A549 (cell line): ENCODE results near the gene RDH5. TPM values are rescaled to one million over a fixed set of nuclear protein-coding genes. Genes with fewer than 3 reads are reported as not detected.

ENCODE experiments used
- ATAC-seq, 2 experiments: fragments of 200-7000 bp in 1 of 2; fragments of >200 bp in 1 of 2; cut with Nextera tagmentation in 1 of 2; cut with Tn5 transposase in 1 of 2; 3 replicates each; pipeline versions ENCODE4 v1.8.0 to v1.9.1; 2018 to 2020; ENCODE audit warnings: mild to moderate bottlenecking in 1 of 2, moderate library complexity in 1 of 2
- CTCF ChIA-PET: fragments of 300-600 bp; sonication (Branson Sonifier 250); formaldehyde crosslinking; extraction: SDS; loops from one replicate; lab custom pipeline; 2021; ENCODE audit warnings: antibody characterized with exemption, inconsistent platforms; lab: Yijun Ruan, JAX
- POLR2A ChIA-PET: fragments of 350-600 bp; formaldehyde crosslinking; extraction: SDS; loops from one replicate; lab custom pipeline; 2021; ENCODE audit warnings: antibody characterized with exemption, inconsistent platforms; lab: Yijun Ruan, JAX
- DNase-seq, 2 experiments: peaks; one replicate each; pipeline versions ENCODE4 v3.0.0 to v3.0.0-alpha.2; 2011 to 2016; ENCODE audit warnings: low read depth in 1 of 2, low spot score in 1 of 2
- FAIRE-seq: peaks from 2 replicates; lab custom pipeline; 2011; peaks lifted over from hg19 to GRCh38; lab: Jason Lieb, UNC
- H3K27ac ChIP-seq, 2 experiments: fragments of >200 bp; sonication (Bioruptor Twin); formaldehyde crosslinking; 3 replicates each; pipeline ENCODE4 v1.5.1; 2016 to 2017
- H3K4me1 ChIP-seq: fragments of >200 bp; sonication (Bioruptor Twin); formaldehyde crosslinking; 3 replicates; pipeline ENCODE4 v1.6.1; 2016
- H3K4me2 ChIP-seq: fragments of >200 bp; sonication (Bioruptor Twin); formaldehyde crosslinking; 3 replicates; pipeline ENCODE4 v1.6.1; 2016
- H3K4me3 ChIP-seq: fragments of >200 bp; sonication (Bioruptor Twin); formaldehyde crosslinking; 3 replicates; pipeline ENCODE4 v1.5.1; 2016
- H3K9me3 ChIP-seq: fragments of >200 bp; sonication (Bioruptor Twin); formaldehyde crosslinking; 3 replicates; pipeline ENCODE4 v1.6.1; 2016
- BCL3 ChIP-seq: fragments of >200 bp; sonication (Bioruptor Twin); formaldehyde crosslinking; IDR thresholded peaks from 3 replicates; pipeline ENCODE4 v1.6.1; 2016
- CBX2 ChIP-seq: fragments of 200-600 bp; sonication (generic); IDR thresholded peaks from 2 replicates; pipeline ENCODE4 v1.6.1; 2016; ENCODE audit warnings: low read depth, mild to moderate bottlenecking, borderline replicate concordance
- CEBPB ChIP-seq, 2 experiments: fragments of >200 bp in 1 of 2; sonication (Bioruptor Twin) in 1 of 2; formaldehyde crosslinking in 1 of 2; IDR thresholded peaks; 2 replicates each; pipeline ENCODE4 v1.6.1; 2012 to 2016
- EHMT2 ChIP-seq: fragments of 200-600 bp; sonication (generic); IDR thresholded peaks from 2 replicates; pipeline ENCODE4 v1.6.1; 2016; ENCODE audit warnings: antibody characterized with exemption, low read depth, mild to moderate bottlenecking, moderate library complexity
- EP300 ChIP-seq, 2 experiments: fragments of >200 bp; sonication (Bioruptor Twin); formaldehyde crosslinking; IDR thresholded peaks; 2 replicates in 1 of 2; 3 replicates in 1 of 2; pipeline ENCODE4 v1.6.1; 2016 to 2017
- ESRRA ChIP-seq: fragments of 150-350 bp; IDR thresholded peaks from 2 replicates; pipeline ENCODE4 v1.6.1; 2014; ENCODE audit warnings: mild to moderate bottlenecking, low read length, borderline replicate concordance
- FOSB ChIP-seq: fragments of 250-450 bp; sonication (Bioruptor Pico); IDR thresholded peaks from 2 replicates; pipeline ENCODE4 v1.5.0; 2020; ENCODE audit warnings: mild to moderate bottlenecking, moderate library complexity
- GATA3 ChIP-seq: IDR thresholded peaks from 2 replicates; pipeline ENCODE4 v1.6.1; 2012; ENCODE audit warnings: borderline replicate concordance
- JUN ChIP-seq, 2 experiments: fragments of >200 bp; sonication (Bioruptor Twin); formaldehyde crosslinking; IDR thresholded peaks; 2 replicates in 1 of 2; 3 replicates in 1 of 2; pipeline ENCODE4 v1.6.1; 2016 to 2017
- MYC ChIP-seq: IDR thresholded peaks from 2 replicates; pipeline ENCODE4 v1.6.1; 2012; ENCODE audit warnings: mild to moderate bottlenecking, inconsistent platforms, low read length, improper control_type of control experiment, borderline replicate concordance
- NPAS2 ChIP-seq: fragments of 250-450 bp; sonication (Bioruptor Pico); IDR thresholded peaks from 2 replicates; pipeline ENCODE4 v1.8.0; 2022; ENCODE audit warnings: mild to moderate bottlenecking, moderate library complexity, borderline replicate concordance
- PBX3 ChIP-seq: IDR thresholded peaks from 2 replicates; pipeline ENCODE4 v1.6.1; 2012
- POLR2A ChIP-seq: IDR thresholded peaks from 2 replicates; pipeline ENCODE4 v1.6.1; 2012; ENCODE audit warnings: mild to moderate bottlenecking, low read length
- RARB ChIP-seq: fragments of 250-450 bp; sonication (Bioruptor Pico); IDR thresholded peaks from 2 replicates; pipeline ENCODE4 v1.8.0; 2021; ENCODE audit warnings: mild to moderate bottlenecking, moderate library complexity
- RCOR1 ChIP-seq: fragments of 150-350 bp; IDR thresholded peaks from 2 replicates; pipeline ENCODE4 v1.6.1; 2014; ENCODE audit warnings: antibody characterized with exemption, low read length, low read depth
- RNF2 ChIP-seq: fragments of 200-600 bp; sonication (generic); IDR thresholded peaks from 2 replicates; pipeline ENCODE4 v1.6.1; 2016; ENCODE audit warnings: low read depth, mild to moderate bottlenecking, antibody characterized with exemption, moderate library complexity, borderline replicate concordance
- SREBF2 ChIP-seq: fragments of 450-650 bp; IDR thresholded peaks from 2 replicates; pipeline ENCODE4 v1.6.1; 2014; ENCODE audit warnings: mild to moderate bottlenecking, moderate library complexity
- ZC3H11A ChIP-seq: fragments of 450-650 bp; IDR thresholded peaks from 2 replicates; pipeline ENCODE4 v1.6.1; 2014; ENCODE audit warnings: antibody characterized with exemption, mild to moderate bottlenecking
- ZNF302 ChIP-seq: fragments of 250-450 bp; sonication (Bioruptor Pico); IDR thresholded peaks from 2 replicates; pipeline ENCODE4 v1.9.0; 2021; ENCODE audit warnings: inconsistent platforms, mild to moderate bottlenecking, moderate library complexity
- ZSCAN20 ChIP-seq: fragments of 250-450 bp; sonication (Bioruptor Pico); IDR thresholded peaks from 2 replicates; pipeline ENCODE4 v1.8.0; 2022; ENCODE audit warnings: mild to moderate bottlenecking, moderate library complexity
- WGBS: methylation state at CpG from one replicate; pipeline ENCODE4 v1.1.6; 2017; ENCODE audit errors: missing lambda C conversion rate; 5-methylcytosine and 5-hydroxymethylcytosine counted together
- polyA plus RNA-seq, 4 experiments: library from polyadenylated mRNA; depleted of rRNA in 3 of 4; stranded (reverse); fragments of >200 nt; fragmentation: RNase III in 1 of 4; extraction: RNeasy Plus Mini Kit Qiagen cat#74134 plus additional on column Dnase treatment in 1 of 4; gene quantifications; 2 replicates in 3 of 4; 3 replicates in 1 of 4; pipeline ENCODE4 v1.2.3, GENCODE V29; 2011 to 2017
- TF ChIP-seq, protein P1 (sequence below): fragments of >200 bp; sonication (Bioruptor Twin); formaldehyde crosslinking; IDR thresholded peaks from 2 replicates; pipeline ENCODE4 v1.6.1; 2016
- TF ChIP-seq, protein P2 (sequence below): IDR thresholded peaks from 2 replicates; pipeline ENCODE4 v1.6.1; 2012

Gene RDH5
- polyA plus RNA-seq, 2 of the 4 experiments (the other 2 are of a cell fraction): 4.1 to 9.1 TPM

DNA sequence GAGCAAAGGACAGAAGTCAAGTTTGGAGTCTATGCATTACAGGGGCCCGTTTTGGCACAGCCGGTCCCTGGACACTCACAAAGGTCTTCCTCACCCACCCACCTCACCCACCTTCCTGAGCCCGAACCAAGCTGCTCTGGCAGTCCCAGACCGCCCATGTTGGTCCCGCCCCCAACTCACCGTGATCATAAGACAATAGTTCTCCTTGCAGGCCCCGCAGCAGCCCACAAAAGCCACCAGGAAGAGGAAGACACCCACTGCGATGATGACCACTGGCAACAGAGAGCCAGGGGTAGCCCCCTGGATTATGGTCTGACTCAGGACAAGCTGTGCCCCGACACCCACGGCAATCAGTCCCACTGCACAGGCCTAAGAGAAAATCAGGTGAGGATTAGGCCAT lies 6.8 kb downstream of the RDH5 start:
- ATAC-seq: no peak
- no peak for TF ChIP-seq FOSB (CRISPR knock-in tag)
- TF ChIP-seq GATA3: no peak
- no peak for TF ChIP-seq CBX2
- TF ChIP-seq ZNF302: no peak
- no peak for TF ChIP-seq JUN (IDR thresholded peaks at IDR 0.05)
- TF ChIP-seq CEBPB (IDR thresholded peaks at IDR 0.05): no peak
- no peak for TF ChIP-seq RNF2
- no peak for TF ChIP-seq SREBF2
- TF ChIP-seq, protein P1, sequence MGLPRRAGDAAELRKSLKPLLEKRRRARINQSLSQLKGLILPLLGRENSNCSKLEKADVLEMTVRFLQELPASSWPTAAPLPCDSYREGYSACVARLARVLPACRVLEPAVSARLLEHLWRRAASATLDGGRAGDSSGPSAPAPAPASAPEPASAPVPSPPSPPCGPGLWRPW: no peak
- TF ChIP-seq EP300 (IDR thresholded peaks at IDR 0.05): no peak
- no peak for TF ChIP-seq MYC
- no peak for TF ChIP-seq RARB (CRISPR knock-in tag)
- TF ChIP-seq, protein P2, sequence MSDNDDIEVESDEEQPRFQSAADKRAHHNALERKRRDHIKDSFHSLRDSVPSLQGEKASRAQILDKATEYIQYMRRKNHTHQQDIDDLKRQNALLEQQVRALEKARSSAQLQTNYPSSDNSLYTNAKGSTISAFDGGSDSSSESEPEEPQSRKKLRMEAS: no peak
- TF ChIP-seq RCOR1: no peak
- TF ChIP-seq ZSCAN20 (CRISPR knock-in tag): no peak
- TF ChIP-seq PBX3: no peak
- no peak for TF ChIP-seq EHMT2
- no peak for TF ChIP-seq ZC3H11A
- TF ChIP-seq NPAS2: no peak
- TF ChIP-seq, all 56 proteins: peak for 0
- H3K27ac ChIP-seq: peak overlapping the region; percentile 97

GRCh38 chr12:55727643-55728185 lies 7.5 kb downstream of the RDH5 start:
- TF ChIP-seq ESRRA: no peak
- TF ChIP-seq RARB (CRISPR knock-in tag): no peak
- 0 out of 3 replicates have a peak, but pooled peaks have one; percentile 22 for TF ChIP-seq BCL3
- TF ChIP-seq POLR2A: peak; percentile 22; the same call in 1 of the 2 replicates
- Histone ChIP-seq H3K4me1 (peaks cover 40% of the 10 kb centered on the region), H3K4me3 (peak overlapping the region; percentile 76), H3K4me2 (peak overlapping the region; percentile 98), H3K9me3 (no peaks in the 10 kb centered on the region), H3K27ac (peak overlapping the region; percentile 97)
- FAIRE-seq (no peak), DNase-seq (peak; percentile 41 to 46), ATAC-seq (peak in 1 of 2 experiments; percentile 5; a peak in 3 of 6 replicates)
- WGBS: 1% methylated on average over 8 of the region's 9 CpGs
- ChIA-PET CTCF (interaction anchor here (0.6 to 3.9 kb wide), 2 partner anchors 10 to 72 kb away, joined by 3 to 58 read pairs; no protein-coding TSS in a partner anchor), POLR2A (no interaction called here)

More for the DNA sequence above, 6.8 kb downstream of the RDH5 start:
- CTCF ChIA-PET: interaction anchor here (0.6 to 3.9 kb wide), 2 partner anchors 11 to 72 kb away, joined by 3 to 58 read pairs; no protein-coding TSS in a partner anchor
- Histone ChIP-seq H3K4me3 (peak overlapping the region; percentile 76), H3K4me1 (peaks cover 40% of the 10 kb centered on the region), H3K9me3 (no peaks in the 10 kb centered on the region), H3K4me2 (peak overlapping the region; percentile 98)
- POLR2A ChIA-PET: no interaction called here
- FAIRE-seq: no peak
- no peak for DNase-seq
- WGBS: 81% methylated on average over 10 of the region's 10 CpGs
